Measurements from ENCODE around the gene EDN2. TPM values are rescaled to one million over a fixed set of nuclear protein-coding genes. Genes with fewer than 3 reads are reported as not detected.
A peak's percentile ranks its signal among the peaks of the same experiment; 100 is the strongest.

Gene EDN2
- total and polyA plus RNA-seq, 2 donors from 2014 or later: 2.3 to 2.9 TPM

DNA sequence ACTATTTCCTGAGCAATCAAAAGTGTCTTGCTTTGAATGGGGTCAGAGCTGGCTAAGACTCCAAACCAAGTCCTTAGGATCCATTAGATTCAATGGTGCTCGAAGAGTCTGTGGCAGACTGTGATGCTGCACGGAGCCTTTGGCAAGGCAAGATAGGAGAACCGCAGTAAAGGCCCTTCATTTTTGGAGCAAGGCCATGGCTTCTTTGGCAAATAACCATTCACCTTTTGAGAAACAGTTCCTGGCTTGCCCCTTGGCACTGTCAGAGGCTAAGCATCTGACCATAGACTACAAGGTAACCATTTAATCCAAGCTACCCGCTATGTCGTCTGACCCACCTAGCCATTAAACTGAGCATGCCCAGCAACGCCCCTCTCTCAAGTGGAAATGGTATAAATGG, 45.2 kb downstream of the EDN2 start:
- H3K4me1 ChIP-seq (ENCODE audit: control insufficient read depth in 2 of 3, insufficient read depth in 2 of 3, low read depth in 1 of 3, low read length in 3 of 3): no peaks in the 10 kb centered on the region
- TF ChIP-seq, protein P1, sequence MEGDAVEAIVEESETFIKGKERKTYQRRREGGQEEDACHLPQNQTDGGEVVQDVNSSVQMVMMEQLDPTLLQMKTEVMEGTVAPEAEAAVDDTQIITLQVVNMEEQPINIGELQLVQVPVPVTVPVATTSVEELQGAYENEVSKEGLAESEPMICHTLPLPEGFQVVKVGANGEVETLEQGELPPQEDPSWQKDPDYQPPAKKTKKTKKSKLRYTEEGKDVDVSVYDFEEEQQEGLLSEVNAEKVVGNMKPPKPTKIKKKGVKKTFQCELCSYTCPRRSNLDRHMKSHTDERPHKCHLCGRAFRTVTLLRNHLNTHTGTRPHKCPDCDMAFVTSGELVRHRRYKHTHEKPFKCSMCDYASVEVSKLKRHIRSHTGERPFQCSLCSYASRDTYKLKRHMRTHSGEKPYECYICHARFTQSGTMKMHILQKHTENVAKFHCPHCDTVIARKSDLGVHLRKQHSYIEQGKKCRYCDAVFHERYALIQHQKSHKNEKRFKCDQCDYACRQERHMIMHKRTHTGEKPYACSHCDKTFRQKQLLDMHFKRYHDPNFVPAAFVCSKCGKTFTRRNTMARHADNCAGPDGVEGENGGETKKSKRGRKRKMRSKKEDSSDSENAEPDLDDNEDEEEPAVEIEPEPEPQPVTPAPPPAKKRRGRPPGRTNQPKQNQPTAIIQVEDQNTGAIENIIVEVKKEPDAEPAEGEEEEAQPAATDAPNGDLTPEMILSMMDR (IDR thresholded peaks at IDR 0.05; ENCODE audit: borderline replicate concordance, extremely low read depth, insufficient read depth): no peak
- FAIRE-seq: no peak
- H3K27ac ChIP-seq (ENCODE audit: low read depth in 2 of 2, low read length in 2 of 2): no peak overlapping the region
- peaks cover 0 to 3% (median 2%) of the 10 kb centered on the region in 3 donors for H3K9me3 ChIP-seq (ENCODE audit: control insufficient read depth in 2 of 3, insufficient read depth in 1 of 3, low read length in 3 of 3)
- intact Hi-C loops (cut with DNase I): no loop called here
- H3K27me3 ChIP-seq (ENCODE audit: control insufficient read depth, insufficient read depth, low read length): no peaks in the 10 kb centered on the region
- no peak overlapping the region for H3K9ac ChIP-seq (ENCODE audit: low read length in 3 of 3)
- H3K4me3 ChIP-seq (ENCODE audit: low read length in 3 of 3): no peak overlapping the region
- no peaks in the 10 kb centered on the region for H3K36me3 ChIP-seq (ENCODE audit: control insufficient read depth in 2 of 3, insufficient read depth in 3 of 3, low read length in 3 of 3)
- peak in 1 of 5 donors; percentile 15 for DNase-seq

DNA sequence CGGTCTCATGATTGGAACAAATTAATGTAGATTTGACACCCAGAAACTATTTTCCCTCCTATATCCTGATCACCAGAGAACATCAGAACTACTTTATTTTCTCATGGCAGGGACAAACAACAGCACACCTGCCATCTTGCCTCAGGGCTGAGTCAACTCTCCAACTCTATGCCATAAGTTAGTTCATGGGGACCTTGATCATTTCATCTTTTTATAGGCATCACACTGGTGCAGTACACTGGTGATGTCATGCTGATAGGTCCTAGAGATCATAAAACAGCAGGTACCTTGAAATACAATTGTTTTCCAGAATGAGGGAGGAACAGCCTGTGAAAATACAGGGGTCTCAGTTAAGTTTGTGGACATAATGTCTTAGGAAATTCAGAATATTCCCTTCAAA, 45.8 kb downstream of the EDN2 start:
- no peaks in the 10 kb centered on the region for H3K27me3 ChIP-seq (ENCODE audit: control insufficient read depth, insufficient read depth, low read length)
- no peak overlapping the region for H3K4me3 ChIP-seq (ENCODE audit: low read length in 3 of 3)
- no peak for DNase-seq
- FAIRE-seq: no peak
- H3K27ac ChIP-seq (ENCODE audit: low read depth in 2 of 2, low read length in 2 of 2): no peak overlapping the region
- no peaks in the 10 kb centered on the region for H3K36me3 ChIP-seq (ENCODE audit: control insufficient read depth in 2 of 3, insufficient read depth in 3 of 3, low read length in 3 of 3)
- TF ChIP-seq, protein P1 (IDR thresholded peaks at IDR 0.05; ENCODE audit: borderline replicate concordance, extremely low read depth, insufficient read depth): no peak
- H3K4me1 ChIP-seq (ENCODE audit: control insufficient read depth in 2 of 3, insufficient read depth in 2 of 3, low read depth in 1 of 3, low read length in 3 of 3): no peaks in the 10 kb centered on the region
- intact Hi-C loops (cut with DNase I): no loop called here
- H3K9me3 ChIP-seq (ENCODE audit: control insufficient read depth in 2 of 3, insufficient read depth in 1 of 3, low read length in 3 of 3): no peaks in the 10 kb centered on the region
- H3K9ac ChIP-seq (ENCODE audit: low read length in 3 of 3): no peak overlapping the region

DNA sequence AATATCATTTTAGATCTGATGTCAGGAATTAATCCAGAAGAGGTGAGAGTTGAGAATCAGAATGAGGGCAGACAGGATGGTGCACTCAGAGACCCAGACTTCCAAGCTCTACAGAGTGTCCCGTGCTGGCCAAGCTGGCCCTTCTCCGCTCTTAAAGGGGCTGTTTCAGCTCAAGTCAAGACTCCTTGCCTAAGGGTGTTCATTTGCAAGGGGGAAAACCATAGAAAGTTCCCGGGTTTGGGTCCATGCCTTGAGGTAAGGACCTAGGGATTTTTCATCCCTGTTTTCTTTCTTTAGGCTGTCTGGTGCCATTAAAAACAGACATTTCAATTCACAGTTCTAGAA, 47.5 kb downstream of the EDN2 start:
- no peaks in the 10 kb centered on the region for H3K9me3 ChIP-seq (ENCODE audit: control insufficient read depth in 2 of 3, insufficient read depth in 1 of 3, low read length in 3 of 3)
- intact Hi-C loops (cut with DNase I): no loop called here
- H3K4me1 ChIP-seq (ENCODE audit: control insufficient read depth in 2 of 3, insufficient read depth in 2 of 3, low read depth in 1 of 3, low read length in 3 of 3): peaks cover 0 to 8% (median 8%) of the 10 kb centered on the region in 3 donors
- no peaks in the 10 kb centered on the region for H3K27me3 ChIP-seq (ENCODE audit: control insufficient read depth, insufficient read depth, low read length)
- TF ChIP-seq, protein P1 (IDR thresholded peaks at IDR 0.05; ENCODE audit: borderline replicate concordance, extremely low read depth, insufficient read depth): no peak
- H3K27ac ChIP-seq (ENCODE audit: low read depth in 2 of 2, low read length in 2 of 2): no peak overlapping the region
- no peak overlapping the region for H3K9ac ChIP-seq (ENCODE audit: low read length in 3 of 3)
- H3K36me3 ChIP-seq (ENCODE audit: control insufficient read depth in 2 of 3, insufficient read depth in 3 of 3, low read length in 3 of 3): no peaks in the 10 kb centered on the region
- DNase-seq (no peak), FAIRE-seq (no peak)
- H3K4me3 ChIP-seq (ENCODE audit: low read length in 3 of 3): no peak overlapping the region
